Measurements from ENCODE around the gene SLC35E2B. TPM values are rescaled to one million over a fixed set of nuclear protein-coding genes. Genes with fewer than 3 reads are reported as not detected.

The SLC35E2B gene
- total and polyA plus RNA-seq, 3 experiments from 2014 or later = 29.7 to 47.5 (median 29.9) TPM

DNA sequence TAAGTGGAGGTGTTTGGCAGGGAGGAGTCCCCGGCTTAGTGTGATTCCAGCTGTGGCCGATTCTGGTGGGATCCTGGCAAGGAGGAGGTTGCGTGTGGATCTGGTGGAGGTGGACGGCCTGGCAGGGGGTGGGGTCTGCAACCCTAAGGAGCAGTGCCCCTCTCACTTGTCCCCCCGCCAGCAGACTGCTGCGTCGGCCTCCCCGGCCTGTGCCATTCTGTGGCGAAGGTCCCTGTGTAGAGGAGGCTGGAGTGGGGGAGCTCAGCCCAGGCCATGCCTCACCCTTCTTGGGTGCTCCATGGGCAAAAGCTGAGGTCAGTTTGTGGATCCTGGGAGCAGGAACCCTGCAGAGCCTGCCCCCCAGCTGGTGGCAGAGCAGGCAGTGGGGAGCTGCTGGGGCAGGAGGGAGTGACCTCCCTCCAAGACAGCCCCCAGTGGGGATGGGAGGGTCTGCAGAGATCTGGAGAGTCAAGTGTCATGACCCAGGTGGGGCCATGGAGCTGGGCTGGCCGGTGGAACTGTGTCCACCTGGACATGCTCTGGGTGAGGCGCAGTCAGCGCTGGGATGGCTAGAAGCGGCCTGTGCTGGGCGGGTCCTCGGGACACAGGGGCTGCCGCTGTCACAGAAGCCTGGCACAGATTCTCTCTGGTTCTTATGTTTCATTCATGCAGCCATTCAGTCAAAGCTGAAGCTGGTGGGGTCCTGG, 72.0 kb downstream of the SLC35E2B start:
- Histone ChIP-seq H3K27ac (ENCODE audit: low read depth, low read length) (no peak overlapping the region), H3K9me3 (ENCODE audit: low read length) (no peaks in the 10 kb centered on the region), H3K27me3 (ENCODE audit: insufficient read depth, low read length, poor library complexity, severe bottlenecking) (no peaks in the 10 kb centered on the region), H3K4me3 (ENCODE audit: low read length) (no peak overlapping the region), H3K4me1 (ENCODE audit: insufficient read depth, low read length) (peaks cover 15% of the 10 kb centered on the region), H3K36me3 (ENCODE audit: insufficient read depth, low read length) (peaks cover 4% of the 10 kb centered on the region)
- H3K36me3 Mint-ChIP-seq = peaks cover 0 to 8% (median 0%) of the 10 kb centered on the region in 3 donors
- peaks cover 0 to 2% of the 10 kb centered on the region in 2 donors for H3K27me3 Mint-ChIP-seq
- H3K27ac Mint-ChIP-seq = peak overlapping the region in 2 of 8 donors; percentile 22 to 58
- ChIA-PET CTCF (interaction anchor here (1.5 kb wide), 1 partner anchor 9 kb away, joined by 6 read pairs; no protein-coding TSS in a partner anchor), POLR2A (interaction anchor here (1.2 kb wide), 1 partner anchor 9 kb away, joined by 4 read pairs; no protein-coding TSS in a partner anchor)
- peak overlapping the region in 1 of 7 donors; percentile 24 for H3K4me3 Mint-ChIP-seq
- DNase-seq = no peak
- peaks cover 0 to 2% (median 0%) of the 10 kb centered on the region in 5 donors for H3K9me3 Mint-ChIP-seq
- H3K4me1 Mint-ChIP-seq = peaks cover 0 to 27% (median 9%) of the 10 kb centered on the region in 3 donors

DNA sequence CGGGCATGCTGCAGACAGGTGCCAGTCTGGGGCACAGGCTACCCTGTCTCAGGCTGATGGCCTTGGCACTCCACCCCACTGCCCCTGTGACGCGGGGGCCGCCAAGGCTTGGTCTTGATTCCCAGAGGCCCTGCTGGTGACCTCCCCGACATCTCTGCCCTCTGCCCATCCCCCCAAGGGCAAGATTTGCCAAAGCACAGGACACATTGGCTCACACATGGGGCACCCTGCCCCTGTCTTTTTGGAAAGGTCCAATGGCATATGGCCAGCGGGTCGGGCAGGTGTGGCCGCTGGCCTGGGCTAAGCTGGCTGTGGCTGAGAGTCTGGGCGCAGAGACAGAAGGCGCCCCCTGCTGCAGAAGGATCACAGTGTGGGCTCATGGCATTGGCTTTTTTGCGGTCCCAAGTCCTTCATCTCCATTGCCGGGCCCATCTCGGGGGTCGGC, 72.7 kb downstream of the SLC35E2B start:
- Histone ChIP-seq H3K4me1 (ENCODE audit: insufficient read depth, low read length) (peaks cover 15% of the 10 kb centered on the region), H3K27ac (ENCODE audit: low read depth, low read length) (no peak overlapping the region), H3K36me3 (ENCODE audit: insufficient read depth, low read length) (peaks cover 4% of the 10 kb centered on the region), H3K9me3 (ENCODE audit: low read length) (no peaks in the 10 kb centered on the region), H3K27me3 (ENCODE audit: insufficient read depth, low read length, poor library complexity, severe bottlenecking) (no peaks in the 10 kb centered on the region), H3K4me3 (ENCODE audit: low read length) (no peak overlapping the region)
- Mint-ChIP-seq H3K9me3 (peaks cover 0 to 2% (median 0%) of the 10 kb centered on the region in 5 donors), H3K36me3 (peaks cover 0 to 10% (median 0%) of the 10 kb centered on the region in 3 donors), H3K4me3 (peak overlapping the region in 1 of 7 donors; percentile 24), H3K27ac (no peak overlapping the region), H3K4me1 (peaks cover 2 to 27% (median 10%) of the 10 kb centered on the region in 3 donors), H3K27me3 (peaks cover 0 to 2% of the 10 kb centered on the region in 2 donors)
- POLR2A ChIA-PET = interaction anchor here (1.5 kb wide), 1 partner anchor 9 kb away, joined by 8 read pairs; no protein-coding TSS in a partner anchor
- CTCF ChIA-PET = interaction anchor here (3.6 kb wide), 1 partner anchor 9 kb away, joined by 17 read pairs; no protein-coding TSS in a partner anchor
- no peak for DNase-seq

DNA sequence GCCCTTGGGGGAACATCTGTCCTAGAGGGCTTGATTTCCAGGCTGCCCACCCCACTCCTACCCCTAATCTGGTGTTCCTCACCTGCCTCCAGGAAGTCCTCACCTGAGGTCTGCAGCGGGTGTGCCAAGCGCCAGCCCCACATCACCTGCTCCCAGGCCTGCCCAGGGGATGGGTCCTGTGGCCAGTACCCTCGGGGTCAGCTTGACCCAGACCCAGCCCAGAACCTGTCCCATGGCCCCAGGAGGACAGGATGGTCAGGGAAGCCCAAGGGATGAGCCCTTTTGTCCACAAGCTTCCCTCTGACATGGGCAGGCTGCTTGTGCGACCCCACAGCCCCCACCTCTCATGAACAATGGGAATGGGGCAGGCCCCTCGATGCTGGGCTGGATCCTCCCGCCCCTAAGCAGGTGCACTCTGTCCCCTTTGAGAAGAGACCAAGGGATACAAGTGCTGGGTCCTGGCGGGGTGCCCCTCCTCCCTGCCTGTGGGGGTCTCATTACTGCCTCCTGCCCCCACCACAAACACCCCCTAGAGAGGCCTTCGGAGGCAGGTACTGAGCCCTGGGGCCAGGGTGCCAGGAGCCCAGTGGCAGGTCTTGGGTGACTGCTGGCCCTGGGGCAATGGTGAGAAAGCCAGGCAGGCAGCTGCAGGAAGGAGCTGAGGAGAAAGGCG, 74.1 kb downstream of the SLC35E2B start:
- POLR2A ChIA-PET = interaction anchor here (0.8 to 1.5 kb wide), 2 partner anchors 10 to 11 kb away, joined by 3 to 8 read pairs; no protein-coding TSS in a partner anchor
- H3K27me3 Mint-ChIP-seq = peaks cover 0 to 2% of the 10 kb centered on the region in 2 donors

DNA sequence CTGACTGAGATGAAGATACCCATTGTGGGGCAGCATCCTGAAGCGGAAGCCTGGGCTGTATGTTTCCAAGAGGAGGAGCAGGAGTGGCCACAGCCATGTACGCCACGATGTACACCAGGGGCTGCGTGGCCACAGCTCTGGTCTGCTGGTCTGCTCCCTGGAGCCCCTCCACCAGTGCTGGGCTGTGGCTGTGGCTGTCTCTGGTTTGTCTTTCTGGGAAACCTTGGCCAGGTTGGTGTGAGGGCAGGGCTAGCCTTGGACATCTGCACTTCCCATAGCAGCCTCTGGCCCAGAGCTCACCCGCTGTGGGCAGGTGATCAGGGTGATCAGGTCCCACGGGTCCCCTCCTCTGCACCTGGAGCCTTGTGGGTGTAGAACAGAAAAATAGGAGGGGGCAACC, 74.7 kb downstream of the SLC35E2B start:
- no peak overlapping the region for H3K27ac ChIP-seq (ENCODE audit: low read depth, low read length)
- H3K4me1 ChIP-seq (ENCODE audit: insufficient read depth, low read length) = peaks cover 30% of the 10 kb centered on the region
- ChIA-PET CTCF (interaction anchor here (3.6 kb wide), 1 partner anchor 11 kb away, joined by 17 read pairs; no protein-coding TSS in a partner anchor), POLR2A (interaction anchor here (0.8 kb wide), 1 partner anchor 10 kb away, joined by 3 read pairs; no protein-coding TSS in a partner anchor)
- no peak overlapping the region for H3K4me3 ChIP-seq (ENCODE audit: low read length)
- peaks cover 4% of the 10 kb centered on the region for H3K36me3 ChIP-seq (ENCODE audit: insufficient read depth, low read length)
- H3K27ac Mint-ChIP-seq = peak overlapping the region in 1 of 8 donors; percentile 90
- peaks cover 17 to 35% (median 23%) of the 10 kb centered on the region in 3 donors for H3K4me1 Mint-ChIP-seq
- H3K4me3 Mint-ChIP-seq = peak overlapping the region in 6 of 7 donors; percentile 24 to 86 (median 82)
- no peaks in the 10 kb centered on the region for H3K27me3 ChIP-seq (ENCODE audit: insufficient read depth, low read length, poor library complexity, severe bottlenecking)
- DNase-seq = no peak
- H3K27me3 Mint-ChIP-seq = peaks cover 0 to 2% of the 10 kb centered on the region in 2 donors
- no peaks in the 10 kb centered on the region for H3K9me3 ChIP-seq (ENCODE audit: low read length)
- peaks cover 0 to 4% (median 0%) of the 10 kb centered on the region in 5 donors for H3K9me3 Mint-ChIP-seq
- peaks cover 0 to 19% (median 0%) of the 10 kb centered on the region in 3 donors for H3K36me3 Mint-ChIP-seq

More for the DNA sequence above, 74.1 kb downstream of the SLC35E2B start:
- Mint-ChIP-seq H3K27ac (peak overlapping the region in 1 of 8 donors; percentile 56), H3K4me1 (peaks cover 16 to 34% (median 22%) of the 10 kb centered on the region in 3 donors), H3K4me3 (peak overlapping the region in 1 of 7 donors; percentile 18), H3K36me3 (peaks cover 0 to 19% (median 0%) of the 10 kb centered on the region in 3 donors), H3K9me3 (peaks cover 0 to 4% (median 0%) of the 10 kb centered on the region in 5 donors)
- Histone ChIP-seq H3K27me3 (ENCODE audit: insufficient read depth, low read length, poor library complexity, severe bottlenecking) (no peaks in the 10 kb centered on the region), H3K27ac (ENCODE audit: low read depth, low read length) (no peak overlapping the region), H3K9me3 (ENCODE audit: low read length) (no peaks in the 10 kb centered on the region), H3K4me1 (ENCODE audit: insufficient read depth, low read length) (peaks cover 28% of the 10 kb centered on the region), H3K36me3 (ENCODE audit: insufficient read depth, low read length) (peaks cover 4% of the 10 kb centered on the region), H3K4me3 (ENCODE audit: low read length) (no peak overlapping the region)
- CTCF ChIA-PET = interaction anchor here (3.6 kb wide), 1 partner anchor 11 kb away, joined by 17 read pairs; no protein-coding TSS in a partner anchor
- DNase-seq = no peak

DNA sequence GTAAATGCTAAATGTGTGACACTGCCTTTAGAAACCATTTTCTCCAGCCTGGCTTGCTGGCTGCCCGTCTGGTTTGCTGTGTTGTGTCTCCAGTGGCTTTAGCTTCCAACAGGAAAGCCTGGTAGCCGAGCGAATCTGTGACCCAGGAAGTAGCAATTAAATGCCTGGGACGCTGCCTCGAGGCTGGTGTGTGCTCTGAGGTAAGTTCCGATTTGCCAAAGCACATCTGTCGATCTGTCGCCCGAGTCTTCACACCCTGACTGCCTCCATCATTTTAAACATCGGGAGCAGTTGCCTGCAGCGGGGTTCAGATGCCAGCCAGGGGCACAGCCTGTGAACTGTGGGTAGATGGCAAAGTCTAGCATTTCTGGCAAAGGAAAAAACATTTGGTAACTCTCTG, 75.1 kb downstream of the SLC35E2B start:
- peaks cover 0 to 19% (median 0%) of the 10 kb centered on the region in 3 donors for H3K36me3 Mint-ChIP-seq
- ChIA-PET POLR2A (interaction anchor here (0.8 to 4.0 kb wide), 2 partner anchors 11 to 12 kb away, joined by 3 to 101 read pairs; no protein-coding TSS in a partner anchor), CTCF (interaction anchor here (3.6 kb wide), 1 partner anchor 12 kb away, joined by 17 read pairs; no protein-coding TSS in a partner anchor)
- Histone ChIP-seq H3K4me1 (ENCODE audit: insufficient read depth, low read length) (peaks cover 30% of the 10 kb centered on the region), H3K9me3 (ENCODE audit: low read length) (no peaks in the 10 kb centered on the region), H3K27me3 (ENCODE audit: insufficient read depth, low read length, poor library complexity, severe bottlenecking) (no peaks in the 10 kb centered on the region), H3K36me3 (ENCODE audit: insufficient read depth, low read length) (peaks cover 4% of the 10 kb centered on the region), H3K4me3 (ENCODE audit: low read length) (no peak overlapping the region), H3K27ac (ENCODE audit: low read depth, low read length) (no peak overlapping the region)
- DNase-seq = no peak
- H3K27me3 Mint-ChIP-seq = no peaks in the 10 kb centered on the region
- peaks cover 17 to 33% (median 22%) of the 10 kb centered on the region in 3 donors for H3K4me1 Mint-ChIP-seq
- H3K9me3 Mint-ChIP-seq = peaks cover 0 to 4% (median 0%) of the 10 kb centered on the region in 5 donors
- H3K4me3 Mint-ChIP-seq = peak overlapping the region; percentile 78 to 92 (median 84)
- H3K27ac Mint-ChIP-seq = peak overlapping the region in 5 of 8 donors; percentile 29 to 90 (median 50)

DNA sequence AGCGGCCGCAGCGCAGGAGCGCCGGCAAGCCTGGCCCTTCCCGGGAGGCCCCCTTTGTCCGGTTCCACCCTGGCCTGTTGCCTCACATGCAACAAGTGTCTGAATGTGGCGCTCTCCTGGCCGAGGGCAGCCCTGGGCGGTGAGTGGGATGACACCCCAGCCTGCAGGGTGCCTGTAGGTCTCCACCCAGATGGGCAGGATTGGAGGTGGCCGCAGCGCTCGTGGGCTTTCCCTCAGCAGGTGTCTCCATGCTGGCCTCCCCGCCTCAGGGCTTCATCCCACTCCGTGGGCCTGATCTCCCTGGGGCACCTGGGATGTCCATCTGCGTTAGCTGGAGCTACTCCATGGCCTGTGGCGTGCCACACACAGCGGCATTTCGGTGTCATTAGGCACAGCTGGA, 75.8 kb downstream of the SLC35E2B start:
- H3K4me1 ChIP-seq (ENCODE audit: insufficient read depth, low read length) = peaks cover 30% of the 10 kb centered on the region
- H3K9me3 ChIP-seq (ENCODE audit: low read length) = no peaks in the 10 kb centered on the region
- peak overlapping the region; percentile 78 to 92 (median 84) for H3K4me3 Mint-ChIP-seq
- peaks cover 4% of the 10 kb centered on the region for H3K36me3 ChIP-seq (ENCODE audit: insufficient read depth, low read length)
- H3K4me3 ChIP-seq (ENCODE audit: low read length) = peak overlapping the region; percentile 53
- H3K27me3 Mint-ChIP-seq = no peaks in the 10 kb centered on the region
- no peak for DNase-seq
- peaks cover 0 to 4% (median 0%) of the 10 kb centered on the region in 5 donors for H3K9me3 Mint-ChIP-seq
- H3K27ac ChIP-seq (ENCODE audit: low read depth, low read length) = peak overlapping the region; percentile 99
- ChIA-PET POLR2A (interaction anchor here (0.6 to 4.0 kb wide), 2 partner anchors 13 to 285 kb away, joined by 4 to 101 read pairs; no protein-coding TSS in a partner anchor), CTCF (interaction anchor here (3.6 kb wide), 1 partner anchor 13 kb away, joined by 17 read pairs; no protein-coding TSS in a partner anchor)
- H3K27me3 ChIP-seq (ENCODE audit: insufficient read depth, low read length, poor library complexity, severe bottlenecking) = no peaks in the 10 kb centered on the region
- H3K27ac Mint-ChIP-seq = peak overlapping the region in 6 of 8 donors; percentile 50 to 90 (median 84)
- peaks cover 0 to 21% (median 0%) of the 10 kb centered on the region in 3 donors for H3K36me3 Mint-ChIP-seq
- H3K4me1 Mint-ChIP-seq = peaks cover 21 to 37% (median 22%) of the 10 kb centered on the region in 3 donors

Measured in CD8-positive, alpha-beta memory T cell (primary cell).